HFFc6 (cell line): Measurements from ENCODE around the gene CACHD1. TPM values are rescaled to one million over a fixed set of nuclear protein-coding genes. Genes with fewer than 3 reads are reported as not detected.
A peak's percentile ranks its signal among the peaks of the same experiment; 100 is the strongest.

Experiments
- DNase-seq: peaks from one replicate; pipeline ENCODE4 v3.0.0-alpha.2; 2018
- H3K27ac Mint-ChIP-seq: 2 replicates; pipeline ENCODE4 v1.8.0; 2020; ENCODE audit warnings: mild to moderate bottlenecking, mixed read lengths
- H3K27me3 Mint-ChIP-seq: 2 replicates; pipeline ENCODE4 v1.8.0; 2021; ENCODE audit warnings: mild to moderate bottlenecking, moderate library complexity, mixed read lengths; ENCODE audit not compliant: insufficient read depth
- H3K36me3 Mint-ChIP-seq: 2 replicates; pipeline ENCODE4 v1.8.0; 2021; ENCODE audit warnings: low read depth, mixed read lengths
- H3K4me1 Mint-ChIP-seq: 2 replicates; pipeline ENCODE4 v1.8.0; 2020; ENCODE audit warnings: low read depth, mixed read lengths
- H3K4me3 Mint-ChIP-seq: 2 replicates; pipeline ENCODE4 v1.8.0; 2020; ENCODE audit warnings: mild to moderate bottlenecking, moderate library complexity, mixed read lengths
- H3K9me3 Mint-ChIP-seq: 2 replicates; pipeline ENCODE4 v1.8.0; 2020; ENCODE audit warnings: mild to moderate bottlenecking, mixed read lengths
- total RNA-seq, 6 experiments: library from RNA; stranded (reverse); fragmentation: NEBNext Ultra II Directional; extraction: Animal tissue kit (Norgen Biotek cat#: 25700); gene quantifications; 2 replicates in 1 of 6; 3 replicates in 5 of 6; pipeline ENCODE4 v1.2.3, GENCODE V29; 2021
- TF ChIP-seq, protein P1 (sequence below): fragments of 200-600 bp; sonication (generic); IDR thresholded peaks from 2 replicates; pipeline ENCODE4 v1.5.0; 2021; ENCODE audit warnings: antibody characterized with exemption, mild to moderate bottlenecking

CACHD1 gene
- total RNA-seq, 6 experiments from 2014 or later: 3.9 to 5.5 (median 5.1) TPM

DNA sequence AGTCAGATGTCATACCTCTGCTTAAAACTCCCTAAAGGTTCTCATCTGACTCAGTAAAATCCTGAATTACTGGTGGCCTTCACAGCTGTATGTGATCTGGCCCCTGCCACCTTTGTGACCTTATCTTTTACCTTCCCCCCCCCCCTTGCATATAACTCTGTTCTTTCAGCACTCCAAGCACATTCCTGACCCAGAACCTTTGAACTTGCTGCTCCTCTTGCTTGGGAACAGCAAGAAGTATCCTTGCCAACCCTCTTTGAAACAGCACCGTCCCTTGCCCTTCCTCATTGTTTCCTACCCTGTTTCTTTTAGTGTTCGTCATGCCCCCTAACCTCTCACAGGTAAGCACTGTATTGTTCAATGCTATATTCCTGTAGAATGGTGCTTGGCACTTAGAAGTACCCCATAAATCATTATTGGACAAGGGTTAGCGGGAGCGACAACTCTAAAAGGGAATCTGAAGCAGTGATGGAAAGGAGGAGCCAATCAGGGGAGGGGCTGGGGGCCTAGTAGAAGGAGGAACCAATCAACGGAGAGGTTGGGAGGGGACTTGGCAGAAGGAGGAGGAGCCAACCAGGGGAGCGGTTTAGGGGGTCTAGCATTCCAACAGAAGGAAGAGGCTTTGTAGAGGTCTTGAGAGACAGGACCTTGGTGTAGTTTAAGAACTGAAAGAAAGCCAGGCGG, 13.9 kb downstream of the CACHD1 start:
- no peak for DNase-seq
- Mint-ChIP-seq H3K4me1 (peaks cover 25% of the 10 kb centered on the region), H3K27me3 (peaks cover 3% of the 10 kb centered on the region; the same call in 1 of the 2 replicates), H3K27ac (no peak overlapping the region), H3K9me3 (no peaks in the 10 kb centered on the region), H3K36me3 (no peaks in the 10 kb centered on the region), H3K4me3 (no peak overlapping the region)
- TF ChIP-seq, protein P1, sequence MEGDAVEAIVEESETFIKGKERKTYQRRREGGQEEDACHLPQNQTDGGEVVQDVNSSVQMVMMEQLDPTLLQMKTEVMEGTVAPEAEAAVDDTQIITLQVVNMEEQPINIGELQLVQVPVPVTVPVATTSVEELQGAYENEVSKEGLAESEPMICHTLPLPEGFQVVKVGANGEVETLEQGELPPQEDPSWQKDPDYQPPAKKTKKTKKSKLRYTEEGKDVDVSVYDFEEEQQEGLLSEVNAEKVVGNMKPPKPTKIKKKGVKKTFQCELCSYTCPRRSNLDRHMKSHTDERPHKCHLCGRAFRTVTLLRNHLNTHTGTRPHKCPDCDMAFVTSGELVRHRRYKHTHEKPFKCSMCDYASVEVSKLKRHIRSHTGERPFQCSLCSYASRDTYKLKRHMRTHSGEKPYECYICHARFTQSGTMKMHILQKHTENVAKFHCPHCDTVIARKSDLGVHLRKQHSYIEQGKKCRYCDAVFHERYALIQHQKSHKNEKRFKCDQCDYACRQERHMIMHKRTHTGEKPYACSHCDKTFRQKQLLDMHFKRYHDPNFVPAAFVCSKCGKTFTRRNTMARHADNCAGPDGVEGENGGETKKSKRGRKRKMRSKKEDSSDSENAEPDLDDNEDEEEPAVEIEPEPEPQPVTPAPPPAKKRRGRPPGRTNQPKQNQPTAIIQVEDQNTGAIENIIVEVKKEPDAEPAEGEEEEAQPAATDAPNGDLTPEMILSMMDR: no peak

DNA sequence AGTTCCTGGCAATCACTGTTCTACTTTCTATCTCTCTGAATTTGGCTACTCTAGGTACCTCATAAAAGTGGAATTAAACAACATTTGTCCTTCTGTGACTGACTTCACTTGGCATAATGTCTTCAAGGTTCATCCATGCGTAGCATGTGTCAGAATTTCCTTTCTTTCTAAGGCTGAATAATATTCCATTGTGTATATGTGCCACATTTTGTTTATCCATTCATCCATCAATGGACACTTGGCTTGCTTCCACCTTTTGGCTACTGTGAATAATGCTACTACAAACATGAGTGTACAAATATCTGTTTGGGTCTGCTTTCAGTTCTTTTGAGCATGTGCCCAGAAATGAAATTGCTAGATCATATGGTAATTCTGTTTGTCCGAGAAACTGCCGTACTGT, 14.7 kb downstream of the CACHD1 start:
- H3K27me3 Mint-ChIP-seq: peaks cover 3% of the 10 kb centered on the region; the same call in 1 of the 2 replicates
- H3K4me3 Mint-ChIP-seq: no peak overlapping the region
- no peak for DNase-seq
- H3K27ac Mint-ChIP-seq: no peak overlapping the region
- no peaks in the 10 kb centered on the region for H3K9me3 Mint-ChIP-seq
- H3K4me1 Mint-ChIP-seq: peaks cover 20% of the 10 kb centered on the region
- TF ChIP-seq, protein P1: no peak
- no peaks in the 10 kb centered on the region for H3K36me3 Mint-ChIP-seq

DNA sequence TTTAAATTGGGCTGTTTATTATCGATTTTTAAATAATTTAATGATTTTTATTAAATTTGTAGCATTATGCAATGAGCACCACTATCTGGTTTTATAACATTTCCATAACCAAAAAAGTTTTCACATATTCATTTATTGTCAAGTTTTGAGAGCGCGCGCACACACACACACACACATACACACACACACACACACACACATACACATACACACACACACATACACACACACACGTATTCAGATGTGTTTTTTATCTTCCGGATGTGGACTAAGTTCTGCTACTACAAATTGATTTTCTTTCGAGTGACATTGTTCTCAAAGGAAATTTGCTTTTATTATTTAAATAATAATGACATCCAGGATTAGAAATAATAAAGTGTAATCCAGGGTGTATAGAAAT, 16.3 kb downstream of the CACHD1 start:
- Mint-ChIP-seq H3K4me1 (peaks cover 15% of the 10 kb centered on the region), H3K4me3 (no peak overlapping the region), H3K27ac (no peak overlapping the region), H3K36me3 (no peaks in the 10 kb centered on the region), H3K27me3 (peaks cover 3% of the 10 kb centered on the region; the same call in 1 of the 2 replicates), H3K9me3 (no peaks in the 10 kb centered on the region)
- TF ChIP-seq, protein P1: no peak
- DNase-seq: no peak

DNA sequence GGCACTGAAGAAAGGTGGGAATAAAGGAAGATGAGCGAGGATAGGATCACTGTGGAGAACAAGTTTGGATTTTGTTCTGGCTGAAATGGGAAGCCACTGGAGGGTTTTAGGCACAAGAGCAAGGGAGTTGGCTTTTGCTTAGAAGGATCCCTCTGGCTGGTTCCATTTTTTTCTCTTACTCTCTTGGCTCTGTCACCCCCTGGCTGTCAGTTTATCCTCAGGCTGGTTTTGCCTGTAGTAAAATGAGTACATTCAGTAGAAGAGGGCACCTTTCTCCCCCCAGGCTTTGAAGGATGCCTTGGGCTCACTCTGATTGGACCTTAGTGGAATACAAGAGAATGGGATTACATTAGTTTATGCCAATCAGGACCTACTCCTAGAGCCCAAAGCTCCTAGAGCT, 17.1 kb downstream of the CACHD1 start:
- TF ChIP-seq, protein P1: peak; percentile 32; the same call in 1 of the 2 replicates
- no peaks in the 10 kb centered on the region for H3K36me3 Mint-ChIP-seq
- H3K27me3 Mint-ChIP-seq: peaks cover 3% of the 10 kb centered on the region; the same call in 1 of the 2 replicates
- no peaks in the 10 kb centered on the region for H3K9me3 Mint-ChIP-seq
- DNase-seq: no peak
- H3K27ac Mint-ChIP-seq: no peak overlapping the region
- no peak overlapping the region for H3K4me3 Mint-ChIP-seq
- peaks cover 11% of the 10 kb centered on the region for H3K4me1 Mint-ChIP-seq

DNA sequence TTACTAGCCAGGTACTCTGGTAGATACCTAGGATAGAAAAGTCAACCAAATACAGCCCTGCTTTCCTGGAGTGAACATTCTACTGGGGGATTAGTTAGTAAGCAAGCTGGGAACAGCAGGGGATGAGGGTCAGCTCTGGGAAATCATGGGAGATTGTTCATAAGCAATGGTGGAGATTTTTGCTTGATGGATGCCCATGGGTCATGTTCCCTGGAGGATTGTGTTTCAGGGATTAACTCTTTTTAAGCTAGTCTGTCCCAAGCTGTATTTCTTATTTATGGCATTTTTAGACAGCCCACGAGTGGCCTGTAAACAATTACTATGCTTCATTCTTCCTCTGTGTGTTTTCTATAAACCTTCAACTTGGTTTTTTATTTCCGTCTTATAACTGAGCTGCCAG, 18.9 kb downstream of the CACHD1 start:
- no peaks in the 10 kb centered on the region for H3K4me1 Mint-ChIP-seq

More for the DNA sequence above, 18.9 kb downstream of the CACHD1 start:
- Mint-ChIP-seq H3K9me3 (no peaks in the 10 kb centered on the region), H3K36me3 (no peaks in the 10 kb centered on the region), H3K27me3 (peaks cover 3% of the 10 kb centered on the region), H3K4me3 (no peak overlapping the region), H3K27ac (no peak overlapping the region)
- no peak for DNase-seq
- TF ChIP-seq, protein P1: no peak
